SU-DHL-6 (cell line): Measurements from ENCODE around the gene SAMD11.

Experiments
- EZH2phosphoT487 ChIP-seq: fragments of 200-600 bp; sonication (generic), shearing (Covaris generic); conservative IDR thresholded peaks from 2 replicates; pipeline ENCODE4 v1.6.1; 2018; ENCODE audit warnings: mild to moderate bottlenecking, antibody characterized with exemption, low read length, moderate library complexity, mixed read lengths
- TF ChIP-seq, protein P1 (sequence below): fragments of 200-600 bp; sonication (generic); IDR thresholded peaks from one replicate; pipeline ENCODE4 v1.5.1; 2017; ENCODE audit warnings: antibody characterized with exemption, mild to moderate bottlenecking, low read length, moderate library complexity; ENCODE audit not compliant: insufficient read depth, poor library complexity, severe bottlenecking

DNA sequence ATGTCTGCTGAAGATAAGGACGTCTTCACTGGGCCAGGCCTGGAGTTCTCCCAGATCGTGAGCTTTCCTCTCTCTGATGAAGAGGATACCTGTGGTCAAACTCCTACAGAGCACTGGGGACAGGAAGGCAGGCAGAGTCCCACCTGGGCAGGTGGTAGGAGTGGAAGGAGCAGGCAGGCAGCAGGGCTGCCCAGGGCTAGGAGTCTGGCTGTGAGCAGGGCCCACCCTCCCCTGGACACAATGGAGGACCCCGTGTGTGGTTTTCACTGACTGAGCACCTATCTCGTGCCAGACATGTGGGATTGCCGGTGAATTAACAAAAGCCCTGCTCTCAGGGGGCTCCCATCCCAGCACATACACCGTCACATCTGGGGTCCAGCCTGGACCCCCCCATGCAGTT is 4.9 kb upstream of the SAMD11 start:
- TF ChIP-seq, protein P1, sequence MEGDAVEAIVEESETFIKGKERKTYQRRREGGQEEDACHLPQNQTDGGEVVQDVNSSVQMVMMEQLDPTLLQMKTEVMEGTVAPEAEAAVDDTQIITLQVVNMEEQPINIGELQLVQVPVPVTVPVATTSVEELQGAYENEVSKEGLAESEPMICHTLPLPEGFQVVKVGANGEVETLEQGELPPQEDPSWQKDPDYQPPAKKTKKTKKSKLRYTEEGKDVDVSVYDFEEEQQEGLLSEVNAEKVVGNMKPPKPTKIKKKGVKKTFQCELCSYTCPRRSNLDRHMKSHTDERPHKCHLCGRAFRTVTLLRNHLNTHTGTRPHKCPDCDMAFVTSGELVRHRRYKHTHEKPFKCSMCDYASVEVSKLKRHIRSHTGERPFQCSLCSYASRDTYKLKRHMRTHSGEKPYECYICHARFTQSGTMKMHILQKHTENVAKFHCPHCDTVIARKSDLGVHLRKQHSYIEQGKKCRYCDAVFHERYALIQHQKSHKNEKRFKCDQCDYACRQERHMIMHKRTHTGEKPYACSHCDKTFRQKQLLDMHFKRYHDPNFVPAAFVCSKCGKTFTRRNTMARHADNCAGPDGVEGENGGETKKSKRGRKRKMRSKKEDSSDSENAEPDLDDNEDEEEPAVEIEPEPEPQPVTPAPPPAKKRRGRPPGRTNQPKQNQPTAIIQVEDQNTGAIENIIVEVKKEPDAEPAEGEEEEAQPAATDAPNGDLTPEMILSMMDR, result no peak
- no peak for TF ChIP-seq EZH2phosphoT487
